ENCODE data around the gene SETSIP.
"Not testable (repeated sequence)": the region's sequence is repeated elsewhere in the genome, so short reads cannot be mapped to it uniquely, and the experiment has no call there.

The SETSIP gene, protein sequence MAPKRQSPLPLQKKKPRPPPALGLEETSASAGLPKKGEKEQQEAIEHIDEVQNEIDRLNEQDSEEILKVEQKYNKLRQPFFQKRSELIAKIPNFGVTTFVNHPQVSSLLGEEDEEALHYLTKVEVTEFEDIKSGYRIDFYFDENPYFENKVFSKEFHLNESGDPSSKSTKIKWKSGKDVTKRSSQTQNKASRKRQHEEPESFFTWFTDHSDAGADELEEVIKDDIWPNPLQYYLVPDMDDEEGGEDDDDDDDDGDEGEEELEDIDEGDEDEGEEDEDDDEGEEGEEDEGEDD

DNA sequence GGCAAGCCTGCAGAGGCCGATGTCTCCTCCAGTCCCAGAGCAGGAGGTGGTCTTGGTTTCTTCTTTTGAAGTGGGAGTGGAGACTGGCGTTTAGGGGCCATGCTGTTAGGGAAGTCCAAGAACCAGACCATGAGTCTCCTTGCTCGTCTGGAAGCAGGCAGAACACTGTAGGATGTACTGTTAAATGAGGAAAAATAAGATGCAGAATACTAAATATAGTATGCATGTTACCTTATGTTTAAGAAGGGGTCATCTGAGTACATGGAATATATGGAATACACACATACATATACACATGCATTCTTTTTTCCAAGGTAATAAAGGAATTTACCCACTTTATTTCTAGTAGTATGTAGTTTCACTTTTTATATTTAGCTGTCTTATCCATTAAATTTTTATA, at the start of gene SETSIP:
Gene SETSIP (minus strand): TSS at position 101 of the 400 bp plus-strand sequence. CDS start 0 bp downstream, at position 101.
- DNase-seq, result no peak

DNA sequence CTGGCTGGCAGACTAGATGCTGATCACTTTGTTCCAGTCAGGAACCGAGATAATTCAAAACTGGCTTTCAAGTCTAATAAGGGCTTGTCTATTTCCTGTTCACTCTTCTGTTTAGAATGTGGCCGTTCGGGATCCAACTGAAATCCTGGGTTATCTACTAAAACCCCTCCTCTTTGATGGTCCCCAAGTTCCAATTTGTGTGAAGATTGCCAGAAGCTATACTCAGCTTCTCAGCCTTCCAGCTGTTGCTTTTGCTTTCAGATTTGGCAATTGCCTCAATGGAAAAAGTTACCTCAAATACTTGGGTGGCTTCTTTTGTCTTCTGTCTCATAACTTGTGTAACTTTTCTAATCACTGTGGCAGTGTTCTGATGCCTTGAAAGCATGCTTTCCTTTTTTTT, 48.7 kb upstream of the SETSIP start:
- DNase-seq, result no peak

DNA sequence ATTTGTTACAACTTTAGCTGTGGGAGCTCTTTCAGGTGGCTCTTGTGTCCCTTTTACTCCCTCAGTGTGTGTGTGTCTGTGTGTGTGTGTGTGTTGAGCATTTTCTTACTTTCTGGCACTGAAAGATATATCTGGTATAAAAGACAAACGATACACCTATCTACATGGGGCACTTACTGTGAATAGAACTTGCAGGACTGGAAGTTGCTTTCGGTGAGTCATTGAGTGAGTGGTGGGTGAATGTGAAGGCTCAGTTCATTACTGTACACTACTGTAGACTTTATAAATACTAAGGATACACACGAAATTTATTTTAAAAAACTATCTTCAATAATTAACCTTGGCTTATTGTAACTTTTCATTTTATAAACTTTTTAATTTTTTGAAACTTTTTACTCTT, 43.6 kb upstream of the SETSIP start:
- DNase-seq, result no peak

DNA sequence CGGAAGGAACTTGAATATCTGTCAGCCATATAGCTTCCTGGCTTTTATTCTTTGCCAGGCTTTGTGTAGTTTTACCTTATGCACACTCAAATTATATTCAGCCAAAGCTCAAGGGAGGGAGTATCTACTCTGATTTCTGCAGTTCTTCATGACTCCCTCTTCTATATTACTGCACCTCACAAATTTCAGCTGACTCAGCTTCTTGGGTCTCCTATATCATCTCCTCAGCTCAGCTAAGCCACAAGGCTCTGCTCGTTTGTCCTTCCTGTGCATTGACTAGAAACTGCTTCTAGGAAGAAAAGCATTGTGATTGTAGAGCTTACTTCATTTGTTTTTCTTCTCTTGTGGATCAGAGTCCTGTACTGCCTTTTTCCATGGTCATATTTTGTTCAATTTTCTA, 42.3 kb upstream of the SETSIP start:
- DNase-seq, result no peak

DNA sequence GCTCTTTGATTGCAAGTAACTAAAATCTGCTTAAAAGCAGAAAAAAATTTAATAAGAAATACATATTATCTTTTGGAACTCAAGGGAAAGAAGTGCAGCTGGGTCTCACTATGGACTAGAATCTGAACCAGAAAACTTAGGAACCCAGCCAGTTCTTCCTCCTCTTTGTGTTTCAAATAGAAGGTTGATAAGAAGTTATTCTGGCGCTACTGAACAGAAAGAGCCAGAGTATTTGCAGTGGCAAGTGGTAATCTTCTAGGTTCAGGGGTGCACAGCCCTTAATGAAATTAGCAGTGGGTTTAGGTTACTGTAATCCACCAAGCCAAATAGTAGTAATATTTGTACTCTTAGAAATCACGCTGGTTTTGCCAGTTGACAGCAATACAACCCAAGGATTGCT, 33.4 kb upstream of the SETSIP start:
- DNase-seq, result no peak

DNA sequence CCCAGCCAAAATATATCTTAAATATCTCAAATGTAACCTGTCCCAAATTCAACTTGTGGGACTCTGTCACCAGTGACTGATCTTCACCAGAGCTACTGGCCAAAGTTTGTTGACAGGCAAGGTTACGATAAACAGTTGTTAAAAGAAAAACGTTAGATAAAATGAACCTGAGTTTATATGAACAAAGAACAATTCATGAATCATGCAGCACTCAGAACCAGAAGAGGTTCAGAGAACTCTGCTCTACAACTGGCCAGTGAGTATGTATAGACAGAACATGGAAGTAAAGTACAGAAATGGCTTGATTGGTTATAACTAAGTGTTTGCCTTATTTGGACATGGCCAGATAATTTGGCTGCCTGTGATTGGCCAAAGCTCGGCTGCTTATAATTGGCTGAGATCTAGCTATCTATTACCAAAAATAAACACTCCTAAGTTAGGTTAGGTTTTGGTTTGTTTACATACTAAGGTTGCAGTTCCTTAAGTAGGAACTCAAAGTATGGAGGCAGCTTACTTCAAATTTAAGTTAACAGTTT, 30.4 kb upstream of the SETSIP start:
- DNase-seq, result no peak

DNA sequence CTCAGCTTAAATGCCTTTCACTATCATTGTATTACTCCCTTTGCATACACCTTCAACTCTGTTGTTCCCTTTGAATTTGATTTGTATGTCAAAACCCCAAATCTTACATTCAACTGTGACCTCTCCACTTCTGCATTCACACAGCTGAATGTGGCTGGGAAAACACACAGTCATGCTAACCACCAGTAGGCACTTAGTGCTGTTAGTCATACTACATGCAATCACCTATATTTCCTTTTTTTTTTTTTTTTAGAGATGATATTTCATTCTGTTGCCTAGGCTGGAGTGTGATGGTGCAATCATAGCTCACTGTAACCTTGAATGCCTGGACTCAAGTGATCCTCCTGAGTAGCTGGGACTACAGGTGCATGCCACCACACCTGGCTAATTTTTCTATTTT, 21.1 kb upstream of the SETSIP start:
- DNase-seq, result no peak

DNA sequence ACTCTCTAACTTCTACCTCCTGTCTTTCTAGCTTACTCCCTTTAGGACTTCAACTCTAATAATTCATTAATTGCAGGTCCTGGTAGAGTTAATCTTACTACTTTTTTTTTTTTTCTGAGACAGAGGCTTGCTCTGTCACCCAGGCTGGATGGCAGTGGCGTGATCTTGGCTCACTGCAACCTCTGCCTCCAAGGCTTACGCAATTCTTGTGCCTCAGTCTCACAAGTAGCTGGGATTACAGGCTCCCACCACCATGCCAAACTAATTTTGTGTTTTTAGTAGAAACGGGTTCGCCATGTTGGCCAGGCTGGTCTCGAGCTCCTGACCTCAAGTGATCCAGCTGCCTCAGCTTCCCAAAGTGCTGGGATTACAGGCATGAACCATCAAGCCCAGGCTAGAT, 20.7 kb upstream of the SETSIP start:
- no peak for DNase-seq

DNA sequence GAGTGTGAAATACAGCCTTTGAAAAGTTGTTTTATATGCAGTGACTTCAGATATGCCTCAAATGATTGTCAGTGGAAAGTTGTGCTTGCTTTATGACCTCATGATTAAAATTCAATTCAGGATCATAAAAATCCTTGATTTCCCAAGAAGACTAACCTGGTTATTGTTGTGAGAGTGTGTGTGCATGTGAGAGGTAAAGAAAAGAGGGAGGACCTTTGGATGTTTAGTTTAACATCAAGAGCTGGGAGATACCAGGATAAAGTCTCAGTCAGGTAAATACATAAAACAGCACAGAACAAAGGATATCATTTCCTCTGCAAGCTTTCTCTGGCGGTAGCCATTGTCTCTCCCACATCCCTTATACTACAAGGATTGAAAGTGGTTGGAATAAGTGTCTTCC, 19.4 kb upstream of the SETSIP start:
- DNase-seq, result no peak

DNA sequence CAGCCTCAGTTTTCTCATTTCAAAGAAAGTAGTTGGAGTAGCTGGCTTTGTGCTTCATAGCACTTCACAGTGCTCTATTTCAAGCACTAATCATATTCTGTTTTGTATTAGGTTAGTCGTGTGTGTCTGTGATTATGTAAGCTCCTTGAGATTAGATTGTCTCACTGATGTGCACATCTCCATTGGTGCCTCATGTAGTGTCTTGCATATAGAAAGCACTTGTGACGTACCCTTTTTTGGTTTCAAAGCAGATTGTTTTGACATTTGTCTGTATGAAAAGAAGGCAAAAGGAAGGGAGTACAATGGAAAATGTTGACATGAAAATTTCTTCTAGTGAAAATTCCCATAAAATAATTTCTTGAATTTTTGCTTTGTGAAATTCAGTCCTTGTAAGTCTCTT, 18.9 kb upstream of the SETSIP start:
- DNase-seq, result no peak

DNA sequence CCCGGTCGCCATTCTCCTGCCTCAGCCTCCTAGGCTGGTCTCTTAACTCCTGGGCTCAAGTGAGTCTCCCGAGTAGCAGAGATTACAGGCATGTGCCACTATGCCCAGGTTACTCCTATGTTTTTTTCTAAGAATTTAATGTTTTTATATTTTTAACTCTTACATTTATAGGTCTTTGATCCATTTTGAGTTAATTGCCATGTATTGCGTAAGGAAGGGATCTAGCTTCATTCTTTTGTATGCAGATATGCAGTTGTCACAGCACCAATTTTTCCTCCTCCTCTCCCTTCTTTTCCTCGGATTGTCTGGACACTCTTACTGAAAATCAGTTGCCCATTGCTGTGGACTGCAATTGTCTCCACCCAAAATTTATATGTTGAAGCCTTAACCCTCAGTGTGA, 16.4 kb upstream of the SETSIP start:
- DNase-seq, result no peak

DNA sequence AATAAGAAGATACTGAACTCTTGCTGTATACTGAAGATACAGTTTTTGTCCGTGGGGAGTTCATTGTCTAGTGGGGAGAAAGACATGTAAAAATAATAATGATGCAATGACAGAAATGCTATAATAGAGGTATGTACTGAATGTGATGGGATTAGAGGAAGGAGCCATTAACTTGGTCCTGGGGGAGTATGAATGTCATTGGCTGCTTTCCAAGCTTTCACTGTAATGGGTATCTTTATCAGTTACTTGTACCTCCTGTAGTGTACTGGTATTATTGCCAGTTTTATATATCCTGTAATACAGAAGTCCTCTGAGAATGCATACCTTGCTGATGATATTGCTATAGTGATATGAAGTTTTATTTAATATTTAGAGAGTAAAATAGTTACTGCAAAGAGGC, 12.3 kb upstream of the SETSIP start:
- no peak for DNase-seq

DNA sequence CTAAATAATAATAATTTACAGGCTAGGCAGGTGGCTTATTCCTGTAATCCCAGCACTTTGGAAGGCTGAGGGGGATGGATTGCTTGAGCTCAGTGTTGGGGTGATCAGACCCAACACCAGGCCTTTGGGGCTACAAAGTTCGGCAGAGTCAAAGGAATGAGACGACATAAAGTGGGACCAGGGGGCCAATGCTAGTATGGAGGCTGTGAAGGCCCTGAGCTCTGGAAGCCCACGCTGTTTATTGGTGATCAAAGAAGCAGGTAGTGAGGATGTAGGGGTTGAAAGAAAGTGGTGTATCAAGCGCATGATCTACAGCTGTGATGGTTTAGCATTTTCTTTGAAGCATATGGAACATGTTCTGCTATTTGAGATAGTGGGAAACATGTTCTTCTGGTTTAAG, 10.5 kb upstream of the SETSIP start:
- DNase-seq, result no peak

DNA sequence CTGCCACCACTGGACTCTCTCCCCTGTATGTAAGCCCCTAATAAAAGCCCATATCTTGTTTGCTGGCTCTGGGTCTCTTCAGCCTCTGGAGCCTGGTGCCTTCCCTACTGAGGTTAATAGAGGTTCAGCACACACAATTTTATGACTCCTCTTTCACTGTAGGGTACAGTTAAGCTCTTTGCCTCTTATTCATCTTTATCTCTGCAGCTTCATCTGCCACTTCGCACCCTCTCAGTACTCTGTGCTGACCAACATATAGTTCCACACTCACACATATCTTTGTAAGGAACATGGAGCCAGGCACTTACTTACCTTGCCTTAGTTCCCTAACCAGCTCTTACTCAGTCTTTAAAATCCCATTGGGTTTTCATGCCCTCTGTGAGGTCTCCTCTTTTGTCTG, 9.4 kb upstream of the SETSIP start:
- DNase-seq, result no peak

DNA sequence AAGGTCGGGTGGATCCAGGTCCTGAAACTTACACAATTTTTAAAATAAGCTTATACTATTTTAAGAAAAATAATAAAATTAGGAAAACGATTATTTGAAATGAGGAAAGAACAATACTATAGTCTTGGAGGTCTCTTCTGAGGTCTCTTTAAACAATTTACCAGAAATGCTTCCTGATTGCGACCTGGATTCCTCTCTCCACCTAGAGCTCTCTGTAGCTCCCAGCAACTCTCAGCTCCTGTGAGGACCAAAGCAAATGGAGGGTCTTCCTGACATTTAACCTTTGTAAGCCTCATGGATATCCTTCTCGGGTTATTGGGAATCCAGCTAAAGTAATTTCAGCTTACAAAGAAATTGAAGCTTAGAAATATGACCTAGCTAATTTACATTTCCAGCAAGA, 5.8 kb upstream of the SETSIP start:
- no peak for DNase-seq

DNA sequence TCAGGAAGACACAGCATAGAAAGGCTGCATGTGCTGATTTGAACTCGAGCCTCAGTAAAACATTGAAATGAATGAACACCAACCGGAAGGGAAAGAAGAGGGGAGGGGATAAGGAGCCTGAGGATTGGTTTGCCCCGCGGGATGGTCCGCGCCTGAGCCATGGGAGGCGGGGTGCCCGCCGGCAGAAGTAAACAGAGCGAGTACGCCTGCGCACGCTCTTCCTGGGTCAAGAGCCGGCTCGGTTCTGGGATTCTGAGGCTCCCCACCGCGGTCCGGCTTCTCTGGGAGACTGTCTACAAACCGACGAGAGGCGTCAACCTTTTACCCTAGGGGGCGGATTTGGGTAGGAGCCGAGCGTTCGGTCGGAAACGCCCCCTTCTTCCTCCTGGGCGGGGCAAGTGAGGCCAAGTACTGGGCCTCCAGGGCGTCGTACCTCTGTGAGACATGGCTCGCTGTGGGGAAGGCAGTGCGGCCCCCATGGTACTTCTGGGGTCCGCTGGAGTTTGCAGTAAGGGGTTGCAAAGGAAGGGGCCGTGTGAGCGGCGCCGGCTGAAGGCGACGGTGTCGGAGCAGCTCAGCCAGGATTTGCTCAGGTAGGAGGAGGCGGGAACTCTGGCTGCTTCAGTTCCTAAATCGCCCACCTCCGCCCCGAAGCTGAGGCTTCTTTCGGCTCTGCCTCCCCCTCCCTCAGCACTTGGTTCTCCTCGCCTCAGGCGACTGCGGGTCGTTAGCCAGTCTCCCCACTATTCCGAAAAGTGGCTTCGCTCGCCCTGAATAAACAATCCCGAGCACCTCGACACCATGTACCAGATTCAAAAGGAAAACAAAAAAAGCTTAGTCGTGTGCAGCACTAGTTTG, 5.1 kb upstream of the SETSIP start, which contains the start of gene BTBD8:
Gene BTBD8 (plus strand): TSS at position 218 of the 858 bp plus-strand sequence. CDS start 227 bp downstream, at position 445.
- DNase-seq, result peak; percentile 73 to 84

DNA sequence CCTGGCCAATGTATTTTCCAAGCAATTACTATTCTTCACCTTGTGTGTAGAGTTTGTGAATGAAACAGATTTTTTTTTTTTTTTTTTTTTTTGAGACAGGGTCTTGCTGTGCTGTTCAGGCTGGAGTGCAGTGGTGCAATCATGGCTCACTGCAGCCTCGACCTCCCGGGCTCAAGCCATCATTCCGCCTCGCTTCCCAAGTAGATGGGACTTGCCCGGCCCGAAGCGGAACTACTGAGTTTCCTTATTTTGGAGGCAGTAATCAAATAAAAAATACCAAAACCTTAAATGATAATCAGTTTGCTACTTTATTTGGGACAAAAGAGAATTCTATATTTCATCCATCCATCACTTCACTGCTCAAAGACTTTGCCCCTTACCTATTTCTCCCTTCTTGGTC, 4.2 kb upstream of the SETSIP start:
- no peak for DNase-seq

DNA sequence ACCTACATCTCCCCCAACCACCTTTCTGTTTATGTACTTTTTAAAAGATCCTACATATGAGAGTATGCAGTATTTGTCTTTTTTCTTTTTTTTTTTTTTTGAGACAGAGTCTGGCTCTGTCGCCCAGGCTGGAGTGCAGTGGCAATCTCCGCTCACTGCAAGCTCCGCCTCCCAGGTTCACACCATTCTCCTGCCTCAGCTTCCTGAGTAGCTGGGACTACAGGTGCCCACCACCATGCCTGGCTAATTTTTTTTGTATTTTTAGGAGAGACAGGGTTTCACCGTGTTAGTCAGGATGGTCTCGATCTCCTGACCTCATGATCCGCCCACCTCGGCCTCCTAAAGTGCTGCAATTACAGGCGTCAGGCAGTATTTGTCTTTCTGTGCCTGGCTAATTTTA, 2.9 kb upstream of the SETSIP start:
- not testable (repeated sequence) for DNase-seq

DNA sequence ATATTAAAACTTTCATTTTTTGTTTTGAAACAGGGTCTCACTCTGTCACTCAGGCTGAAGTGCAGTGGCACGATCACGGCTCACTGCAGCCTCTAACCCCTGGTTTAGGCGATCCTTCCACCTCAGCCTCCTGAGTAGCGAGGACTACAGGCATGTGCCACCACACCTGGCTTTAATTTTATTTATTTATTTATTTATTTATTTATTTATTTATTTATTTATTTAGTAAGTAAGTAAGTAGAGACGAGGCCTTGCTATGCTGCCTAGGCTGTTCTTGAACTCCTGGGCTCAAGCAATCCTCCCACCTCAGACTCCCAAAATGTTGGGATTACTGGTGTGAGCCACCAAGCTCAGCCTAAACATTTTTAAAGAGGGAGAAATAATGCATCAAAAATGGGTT, 1.2 kb upstream of the SETSIP start:
- DNase-seq, result no peak

DNA sequence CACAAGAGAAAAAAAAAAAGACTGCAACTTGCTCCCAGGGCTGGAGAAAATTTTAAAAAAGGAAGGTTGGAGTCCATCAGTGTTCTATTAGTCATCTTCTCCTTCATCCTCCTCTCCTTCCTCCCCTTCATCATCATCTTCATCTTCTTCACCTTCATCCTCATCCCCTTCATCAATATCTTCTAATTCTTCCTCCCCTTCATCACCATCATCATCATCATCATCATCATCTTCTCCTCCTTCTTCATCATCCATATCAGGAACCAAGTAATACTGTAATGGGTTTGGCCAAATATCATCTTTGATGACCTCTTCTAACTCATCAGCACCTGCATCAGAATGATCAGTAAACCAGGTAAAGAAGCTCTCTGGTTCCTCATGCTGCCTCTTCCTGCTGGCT, 765 bp downstream of the SETSIP start:
- DNase-seq, result not testable (repeated sequence)

DNA sequence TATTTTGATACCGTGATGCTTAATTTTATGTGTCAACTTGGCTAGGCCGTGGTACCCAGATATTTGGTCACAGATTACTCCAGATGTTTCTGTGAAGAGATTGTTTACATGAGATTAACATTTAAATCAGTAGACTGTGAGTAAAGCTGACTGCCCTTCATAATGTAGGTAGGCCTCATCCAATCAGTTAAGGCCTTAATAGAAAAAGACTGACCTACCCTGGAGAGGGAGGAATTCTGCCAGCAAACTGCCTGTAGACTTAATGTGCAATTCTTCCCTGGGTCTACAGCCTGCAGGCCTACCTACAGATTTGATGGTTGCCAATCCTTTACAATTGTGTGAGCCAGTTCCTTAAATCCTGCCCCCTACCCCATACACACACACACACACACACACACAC, 4.3 kb downstream of the SETSIP start:
- DNase-seq, result no peak

DNA sequence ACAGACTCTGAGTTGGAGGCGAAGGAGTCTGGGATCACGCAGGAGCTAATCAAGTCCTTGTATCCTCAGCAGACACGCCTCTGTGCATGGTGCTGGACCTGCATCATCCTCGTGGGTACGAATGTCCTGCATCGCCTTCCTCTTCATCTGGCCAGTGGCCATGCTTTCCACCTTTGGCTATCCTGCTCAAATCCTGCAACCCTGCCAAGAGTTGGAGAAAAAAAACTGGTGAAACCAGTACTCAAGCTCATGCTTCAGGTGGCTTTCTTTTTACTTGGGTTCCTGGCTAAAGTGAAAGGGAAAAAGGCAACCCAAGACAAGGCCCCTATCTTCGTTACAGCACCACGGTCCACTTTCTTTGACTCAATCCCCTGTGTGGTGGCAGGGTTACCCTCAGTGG, 8.9 kb downstream of the SETSIP start:
- no peak for DNase-seq

DNA sequence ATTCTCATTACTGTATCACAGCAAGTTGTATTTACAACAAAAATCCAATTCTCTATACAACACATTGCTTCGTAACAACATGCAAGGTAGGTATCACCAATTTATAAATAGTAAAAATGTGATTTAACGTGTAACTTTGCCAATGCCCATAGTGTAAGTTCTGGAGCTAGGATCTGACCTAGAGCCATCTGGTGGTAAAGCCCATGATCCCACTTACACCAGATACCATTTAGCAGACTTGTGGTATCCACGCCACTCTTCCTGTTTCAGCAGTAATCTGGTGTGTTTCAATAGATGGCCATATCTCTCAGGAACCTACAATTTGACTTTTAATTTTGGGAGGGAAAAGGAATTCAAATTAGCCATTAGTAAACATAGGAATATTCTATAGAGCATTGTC, 10.2 kb downstream of the SETSIP start:
- peak; percentile 25 to 30 for DNase-seq

DNA sequence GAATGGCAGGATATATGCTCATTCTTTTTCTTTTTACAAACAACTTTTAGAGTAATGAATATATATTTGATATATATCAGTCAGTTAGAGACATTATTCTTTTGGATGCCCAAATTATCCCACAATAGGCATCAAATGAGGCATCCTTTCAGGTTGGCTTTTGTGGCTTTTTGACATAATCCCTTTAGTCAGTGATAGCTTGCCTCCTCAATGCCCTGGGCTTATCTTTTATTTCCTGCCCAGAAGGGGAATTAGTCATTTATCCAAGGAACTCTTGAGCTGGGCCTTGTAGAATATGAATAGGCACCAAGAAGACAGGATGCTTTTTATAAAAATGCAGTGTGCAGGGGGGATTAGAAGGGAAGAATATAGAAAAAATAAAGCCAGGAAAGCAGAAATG, 23.3 kb downstream of the SETSIP start:
- no peak for DNase-seq
